Middle frontal gyrus (tissue), 1 donor: ENCODE data around the gene LRRC47.
"Not testable (repeated sequence)": the region's sequence is repeated elsewhere in the genome, so short reads cannot be mapped to it uniquely, and the experiment has no call there.

Source experiments
- DNase-seq: peaks from one replicate; pipeline ENCODE4 v3.0.0-alpha.2; 2015; ENCODE audit warnings: low spot score; ENCODE audit errors: extremely low spot score

LRRC47 gene

DNA sequence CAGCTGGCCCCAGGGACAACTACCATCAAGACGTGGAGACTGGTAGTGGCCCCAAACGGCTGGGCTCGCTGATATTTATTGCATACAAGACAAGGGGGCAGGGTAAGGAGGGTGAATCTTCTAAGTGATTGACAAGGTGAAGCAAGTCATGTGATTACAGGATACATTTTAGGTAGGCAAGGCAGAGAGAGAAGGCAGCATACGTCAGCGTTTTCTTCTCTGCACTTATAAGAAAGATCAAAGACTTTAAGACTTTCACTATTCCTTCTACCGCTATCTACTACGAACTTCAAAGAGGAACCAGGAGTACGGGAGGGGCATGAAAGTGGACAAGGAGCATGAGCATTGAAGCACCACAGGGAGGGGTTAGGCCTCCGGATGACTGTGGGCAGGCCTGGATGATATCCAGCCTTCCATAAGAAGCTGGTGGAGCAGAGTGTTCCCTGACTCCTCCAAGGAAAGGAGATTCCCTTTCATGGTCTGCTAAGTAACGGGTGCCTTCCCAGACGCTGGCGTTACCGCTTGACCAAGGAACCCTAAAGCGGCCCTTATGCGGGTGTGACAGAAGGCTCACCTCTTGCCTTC is 47.9 kb downstream of the LRRC47 start:
- DNase-seq = not testable (repeated sequence)

DNA sequence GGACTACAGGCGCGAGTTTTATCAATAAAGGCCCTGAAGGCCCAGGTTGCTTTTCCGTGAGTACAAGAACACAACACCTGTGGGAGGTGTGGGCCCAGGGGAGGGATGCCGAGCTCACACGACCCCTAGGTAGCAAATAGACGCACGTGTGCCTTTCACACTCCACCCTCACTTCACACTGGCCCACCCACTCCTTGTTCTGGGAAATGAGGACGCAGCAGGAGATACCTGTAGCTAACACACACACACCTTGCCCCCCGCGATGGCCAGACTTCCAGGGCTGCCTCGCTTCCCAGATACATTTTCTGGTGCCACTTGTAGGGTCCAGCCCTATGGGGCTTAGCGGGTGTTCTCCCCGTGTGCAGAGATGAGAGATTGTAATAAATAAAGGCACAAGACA is 48.4 kb downstream of the LRRC47 start:
- DNase-seq = no peak

DNA sequence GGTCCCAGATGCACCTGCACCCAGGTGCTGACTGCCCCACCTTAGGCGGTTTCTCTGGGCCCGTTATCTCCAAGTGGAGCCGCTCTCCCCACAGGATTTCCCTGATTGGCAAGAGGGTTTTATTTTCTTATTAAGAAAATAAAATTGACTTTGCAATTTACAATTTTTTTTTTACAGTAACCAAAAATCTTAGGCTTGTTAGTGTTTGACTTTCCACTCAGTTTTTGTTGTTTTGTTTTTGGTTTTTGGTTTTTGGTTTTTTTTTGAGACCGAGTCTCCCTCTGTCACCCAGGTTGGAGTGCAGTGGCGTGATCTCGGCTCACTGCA is 48.8 kb downstream of the LRRC47 start:
- no peak for DNase-seq

DNA sequence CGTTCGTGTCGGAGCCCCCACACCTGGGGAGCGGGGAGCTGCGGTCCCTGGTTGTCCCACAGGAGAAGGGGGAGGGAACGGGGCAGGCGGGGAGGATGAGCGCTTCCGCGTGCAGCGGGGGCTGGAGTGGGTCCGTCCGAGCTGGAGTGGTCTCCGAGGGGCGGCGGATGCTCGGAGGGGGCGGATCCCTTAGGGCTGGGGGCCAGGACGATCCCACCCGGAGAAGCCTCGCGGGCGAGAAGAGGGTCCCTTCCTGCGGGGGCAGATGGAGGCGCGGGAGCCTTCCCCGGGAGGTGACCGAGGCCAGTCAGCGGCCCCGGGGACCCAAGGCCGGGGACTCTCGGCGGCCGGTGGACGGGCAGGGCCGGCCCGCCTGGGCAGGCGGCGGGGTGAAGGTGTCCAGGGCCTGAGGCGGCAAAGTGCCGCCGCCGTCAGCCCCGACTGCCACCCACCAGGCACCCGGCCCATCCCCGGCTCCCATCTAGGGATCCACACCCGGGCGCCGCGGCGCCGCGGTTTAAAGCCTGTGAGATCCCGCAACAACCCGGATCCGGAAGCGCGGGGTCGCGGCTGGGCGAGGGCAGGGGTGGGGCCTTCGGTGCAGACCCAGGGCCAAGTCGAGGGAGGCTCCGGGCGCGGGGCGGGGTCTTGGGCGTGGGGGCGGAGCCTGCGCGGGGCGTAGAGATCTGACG is 49.3 kb downstream of the LRRC47 start:
- DNase-seq = peak; percentile 66

DNA sequence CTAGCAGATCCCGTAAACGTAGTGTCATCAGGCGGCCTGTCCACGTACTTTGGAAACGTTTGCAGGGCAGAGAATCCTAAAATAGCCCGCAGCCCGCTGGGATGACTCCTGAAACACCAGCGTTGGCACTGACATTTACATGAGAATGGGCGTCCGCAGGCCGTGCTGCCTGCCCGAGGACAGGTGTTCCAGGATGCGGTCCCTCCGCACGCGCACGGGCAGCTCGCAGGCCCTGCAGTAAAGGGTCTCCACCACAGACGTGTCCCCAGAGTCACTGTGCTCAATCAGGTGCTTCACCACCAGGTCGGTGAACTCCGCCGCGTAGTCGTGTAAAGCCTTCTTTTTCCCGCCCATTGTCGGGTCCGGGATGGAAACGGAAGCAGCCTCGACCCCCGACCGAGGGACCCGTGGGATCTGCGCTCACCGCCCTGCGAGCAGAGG is 49.9 kb downstream of the LRRC47 start:
- DNase-seq = no peak

DNA sequence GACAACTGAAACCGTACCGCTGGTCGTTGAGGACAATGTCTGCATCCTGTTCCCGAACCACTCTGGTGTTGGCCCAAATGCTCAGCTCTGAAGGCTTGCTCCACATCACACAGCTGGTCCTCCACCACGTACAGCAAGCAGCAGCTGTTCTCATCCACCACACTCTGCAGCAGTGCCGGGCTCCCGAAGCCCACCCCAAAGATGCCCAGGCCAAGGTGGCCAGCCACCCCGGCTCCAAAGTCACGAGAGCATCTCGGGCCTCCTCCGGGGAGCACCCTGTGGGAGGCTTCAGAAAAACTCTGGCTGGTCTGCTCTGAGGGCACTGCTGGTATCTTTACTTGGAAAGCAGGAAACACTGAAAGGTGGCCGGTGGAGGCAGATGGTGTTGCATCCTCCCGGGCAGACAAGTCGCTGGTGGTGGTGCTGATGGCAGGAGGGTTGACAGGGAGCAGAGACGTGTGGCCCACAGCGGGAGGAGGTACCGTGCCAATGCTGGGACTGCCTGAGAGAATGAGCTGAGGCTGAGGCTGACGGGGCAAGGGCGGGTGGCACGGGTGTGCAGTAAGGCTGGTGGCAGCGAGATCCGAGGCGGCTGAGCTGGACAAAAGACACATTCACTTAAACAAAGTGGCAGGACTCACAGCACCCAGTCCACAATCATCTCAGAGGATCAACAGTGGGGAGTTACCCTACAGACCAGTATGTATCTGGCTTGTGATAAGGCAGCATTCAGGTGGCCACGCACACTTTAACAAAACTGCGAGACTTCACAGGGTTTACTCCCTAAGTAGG is 50.5 kb downstream of the LRRC47 start:
- no peak for DNase-seq

DNA sequence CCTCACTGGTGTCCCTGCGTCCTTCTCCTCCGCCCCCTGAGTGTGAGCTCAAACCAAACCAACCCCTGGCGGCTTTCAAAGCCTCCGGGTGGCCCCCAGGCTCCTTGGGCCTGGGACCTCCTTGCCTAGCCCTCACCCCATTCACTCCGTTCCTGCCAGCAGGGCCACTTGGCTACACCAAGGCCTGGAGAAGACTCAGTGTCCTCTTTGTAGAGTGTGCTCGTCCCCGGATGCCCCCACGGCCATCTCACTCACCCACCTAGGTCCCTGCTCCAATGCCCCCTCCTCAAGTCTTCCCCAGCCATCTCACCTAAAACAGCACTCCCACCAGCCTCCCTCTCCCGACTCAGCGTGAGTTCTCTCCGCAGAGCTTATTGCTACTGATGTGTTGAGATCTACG is 51.2 kb downstream of the LRRC47 start:
- no peak for DNase-seq

DNA sequence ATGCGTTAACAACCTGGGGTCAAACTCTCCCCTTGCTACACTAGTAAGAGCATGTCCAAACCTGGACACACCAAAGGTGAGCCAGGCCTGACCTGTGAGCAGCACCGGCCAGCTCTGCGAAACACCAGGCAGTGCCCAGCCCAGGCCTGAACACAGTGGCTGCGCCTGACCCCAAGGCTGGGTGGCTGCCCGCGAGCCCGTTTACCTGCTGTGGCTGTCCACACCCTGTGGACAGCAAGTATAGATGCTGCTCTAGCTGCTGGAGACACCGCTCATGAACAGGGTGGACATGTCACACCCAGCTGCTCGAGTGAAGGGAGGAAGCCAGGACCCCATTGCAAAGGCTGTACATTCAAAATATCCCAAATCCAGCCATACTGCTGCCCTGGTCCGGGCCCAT is 51.7 kb downstream of the LRRC47 start:
- no peak for DNase-seq

DNA sequence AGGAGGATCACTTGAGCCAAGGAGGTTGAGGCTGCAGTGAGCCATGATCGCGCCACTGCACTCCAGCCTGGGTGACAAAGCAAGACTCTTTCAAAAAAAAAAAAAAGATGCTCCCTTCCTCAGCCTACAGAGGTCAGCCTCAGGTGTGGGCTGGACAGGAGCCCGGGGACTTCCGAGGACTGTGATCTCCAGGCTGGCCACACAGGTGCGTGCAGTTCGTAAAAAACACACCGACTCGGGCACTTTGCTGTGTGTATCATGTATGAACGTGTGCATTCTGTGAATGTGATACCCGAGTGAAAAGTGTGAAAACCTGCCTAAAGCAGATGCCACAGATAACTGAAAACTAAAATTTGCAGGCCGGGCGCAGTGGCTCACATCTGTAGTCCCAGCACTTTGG is 52.5 kb downstream of the LRRC47 start:
- no peak for DNase-seq

DNA sequence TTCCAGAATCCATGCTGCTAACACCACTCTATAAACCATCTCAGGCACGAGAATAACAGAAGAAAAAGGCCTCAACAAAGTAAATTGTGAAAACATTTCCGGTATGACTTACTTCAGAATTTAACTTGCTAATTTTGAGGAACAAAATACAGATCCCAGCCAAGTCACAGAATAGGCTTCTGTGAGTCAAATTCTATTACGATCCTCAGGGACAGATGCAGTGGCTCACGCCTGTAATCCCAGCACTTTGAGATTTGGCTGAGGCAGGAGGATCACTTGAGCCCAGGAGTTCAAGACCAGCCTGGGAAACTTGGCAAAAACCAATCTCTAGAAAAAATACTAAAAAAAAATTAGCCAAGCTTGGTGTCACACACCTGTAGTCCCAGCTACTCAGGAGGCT is 52.9 kb downstream of the LRRC47 start:
- DNase-seq = no peak

DNA sequence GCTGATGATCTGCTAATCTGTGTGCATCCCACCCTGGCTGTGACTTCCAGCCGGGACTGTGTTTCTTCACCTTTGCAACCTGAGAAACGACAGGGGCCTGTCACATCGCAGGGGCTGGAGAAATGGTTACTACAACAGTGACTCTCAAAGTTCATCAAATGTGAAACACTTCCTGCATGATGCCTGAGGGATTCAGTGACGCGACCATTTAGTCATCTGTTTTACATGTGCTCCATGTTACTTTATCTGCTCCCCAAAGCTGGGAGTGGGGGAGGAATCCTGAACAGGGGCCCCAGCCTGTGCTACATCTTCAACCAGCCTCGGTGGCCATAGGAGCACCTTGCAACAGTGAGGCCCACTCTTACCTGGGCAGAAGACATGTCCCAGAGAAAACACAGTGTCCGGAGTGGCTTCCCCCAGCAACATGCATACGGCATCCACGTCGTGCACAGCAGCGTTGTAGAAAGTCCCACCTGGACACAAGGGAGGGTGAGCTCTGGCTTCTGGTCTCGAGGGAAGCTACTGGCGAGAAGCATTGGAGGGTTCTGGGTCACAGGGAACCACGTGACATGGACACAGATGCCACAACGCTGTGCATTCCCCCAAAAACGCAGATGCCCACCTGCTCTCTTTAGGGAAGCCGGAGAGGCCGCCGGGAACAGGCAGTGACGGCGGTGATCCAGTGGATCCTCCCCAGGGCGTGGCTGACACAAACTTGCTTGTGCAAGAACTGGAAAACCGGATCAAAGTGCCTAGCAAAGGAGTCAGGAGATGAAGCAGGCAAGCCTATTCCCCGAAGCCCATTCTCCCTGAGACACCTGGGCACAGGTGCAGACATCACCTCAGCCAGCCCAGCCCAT is 53.6 kb downstream of the LRRC47 start:
- no peak for DNase-seq

DNA sequence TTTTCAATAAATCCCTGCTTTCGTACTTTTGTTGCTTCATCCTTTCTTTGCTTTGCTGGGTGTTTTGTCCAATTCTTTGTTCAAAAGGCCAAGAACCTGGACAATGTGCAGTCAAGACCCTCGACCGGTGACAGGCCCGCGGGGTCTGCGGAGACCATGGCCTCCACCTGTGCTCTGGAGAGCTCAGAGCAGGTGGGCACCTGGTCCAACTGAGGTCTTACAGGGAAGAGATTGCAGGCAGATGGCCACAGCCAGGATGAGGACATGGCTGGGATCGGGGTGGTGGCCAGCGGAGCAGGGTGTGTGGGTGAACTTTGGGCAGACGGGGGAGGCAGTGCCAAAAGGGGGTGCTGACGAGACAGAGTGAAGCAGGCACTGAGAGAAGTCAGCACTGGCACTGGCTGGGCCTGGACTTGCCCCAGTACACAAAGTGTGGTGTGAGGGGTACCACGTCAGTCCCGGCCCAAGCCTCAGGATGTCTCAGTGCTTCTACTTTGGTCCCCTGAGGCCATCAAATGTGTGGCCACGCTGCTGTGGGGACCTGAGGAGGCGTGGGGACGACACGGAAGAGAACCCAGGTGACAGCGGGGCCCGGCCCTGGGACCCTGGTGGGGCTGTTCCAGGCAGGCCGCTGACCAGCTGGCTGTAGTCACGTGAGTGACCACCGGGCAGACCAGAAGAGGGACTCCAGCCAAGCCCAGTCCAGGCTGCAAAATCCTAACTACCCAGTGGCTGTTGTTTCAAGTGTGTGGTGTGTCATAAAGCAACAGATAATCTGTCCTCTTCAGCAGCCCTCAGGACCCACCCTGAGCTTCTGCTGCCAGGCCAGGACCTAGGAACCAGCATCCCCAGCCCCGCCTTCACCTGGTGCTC is 54.5 kb downstream of the LRRC47 start:
- no peak for DNase-seq

DNA sequence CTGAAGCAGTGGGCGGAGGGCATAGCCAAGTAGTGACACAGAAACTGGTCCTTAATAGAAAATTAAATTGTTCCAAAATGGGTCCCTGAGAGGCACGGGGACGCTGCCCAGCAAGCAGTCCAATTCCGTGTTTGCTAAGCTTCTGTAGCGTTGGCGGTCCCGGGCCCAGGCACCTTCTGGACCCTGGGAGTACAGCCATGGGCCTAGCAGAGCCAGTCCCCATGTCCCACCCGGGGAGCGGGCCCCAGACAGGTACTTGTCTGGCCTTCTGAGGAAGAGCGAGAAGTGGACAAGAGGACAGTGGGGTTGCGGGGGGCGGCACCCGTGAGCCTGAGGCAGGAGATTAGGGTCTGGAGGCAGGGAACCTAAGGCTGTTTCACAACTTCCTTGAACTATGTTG is 55.5 kb downstream of the LRRC47 start:
- DNase-seq = no peak

DNA sequence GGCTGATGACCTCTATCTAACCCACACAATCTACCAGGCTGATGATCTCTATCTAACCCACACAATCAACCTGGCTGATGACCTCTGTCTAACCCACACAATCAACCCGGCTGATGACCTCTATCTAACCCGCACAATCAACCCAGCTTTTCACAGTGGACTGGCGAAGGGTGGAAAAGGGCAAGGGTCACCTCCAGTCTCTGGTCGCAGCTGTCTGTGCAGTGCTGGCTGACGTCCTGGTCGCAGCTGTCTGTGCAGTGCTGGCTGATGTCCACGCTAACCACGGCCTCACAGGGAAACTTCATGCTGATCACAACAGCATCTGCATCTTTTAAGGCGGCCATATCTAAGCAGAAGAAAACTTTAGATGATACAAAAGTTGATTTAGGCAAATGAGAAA is 56.3 kb downstream of the LRRC47 start:
- no peak for DNase-seq

DNA sequence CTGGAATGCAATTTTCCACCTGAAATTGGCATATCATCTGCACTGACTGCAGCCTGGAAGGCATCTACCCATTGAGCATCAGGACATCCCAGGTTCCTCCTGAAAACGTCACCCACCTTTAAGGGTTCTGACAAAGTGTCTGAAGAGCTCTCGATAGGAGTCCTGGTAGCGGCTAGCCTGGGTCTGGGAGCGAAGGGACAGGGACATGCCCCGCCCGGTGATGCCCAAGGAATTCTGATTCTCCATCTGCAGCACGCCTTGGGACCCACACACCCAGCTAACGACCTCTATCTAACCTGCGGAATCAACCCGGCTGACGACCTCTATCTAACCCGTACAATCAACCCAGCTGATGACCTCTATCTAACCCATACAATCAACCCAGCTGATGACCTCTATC is 57.4 kb downstream of the LRRC47 start:
- DNase-seq = no peak

DNA sequence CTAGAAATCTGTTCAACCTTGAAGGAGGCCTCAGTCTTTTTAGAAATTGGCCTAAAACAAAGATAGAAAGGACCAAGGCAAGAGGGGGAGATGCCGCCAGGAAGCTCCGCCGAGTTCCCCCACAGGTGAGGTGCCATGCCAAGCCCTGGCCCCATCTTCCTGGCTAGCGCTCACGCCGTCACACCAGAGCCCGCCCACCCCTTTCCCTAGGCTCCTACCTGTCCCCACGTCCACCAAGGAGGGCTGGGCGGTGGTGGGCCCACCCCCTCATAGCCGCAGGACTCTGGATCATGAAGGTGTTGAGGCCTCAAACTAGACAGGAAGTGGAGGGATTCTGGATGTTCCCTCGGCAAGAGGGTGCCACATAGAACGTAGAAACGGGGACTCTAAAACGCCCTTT is 59.6 kb downstream of the LRRC47 start:
- no peak for DNase-seq

DNA sequence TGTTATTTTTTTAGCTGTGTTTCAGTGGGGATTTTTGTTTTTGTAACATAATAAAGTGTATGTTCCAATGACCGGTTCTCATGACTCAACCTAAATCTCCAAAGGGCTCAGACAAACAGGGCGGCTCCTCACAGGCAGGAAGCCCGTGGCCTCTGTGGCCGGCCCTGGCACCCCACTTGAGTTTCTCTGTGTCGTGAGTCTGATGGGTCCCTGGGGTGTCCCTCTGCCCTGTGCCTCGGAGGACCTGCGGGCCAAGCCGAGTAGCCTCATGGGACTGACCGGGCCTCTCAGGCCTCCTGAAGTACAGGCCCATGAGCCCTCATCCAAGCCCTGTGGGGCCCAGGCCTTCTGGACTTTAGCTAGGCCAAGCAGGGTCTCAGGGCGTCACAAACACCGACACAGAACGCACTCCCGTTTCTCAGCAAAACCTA is 60.2 kb downstream of the LRRC47 start:
- DNase-seq = no peak

DNA sequence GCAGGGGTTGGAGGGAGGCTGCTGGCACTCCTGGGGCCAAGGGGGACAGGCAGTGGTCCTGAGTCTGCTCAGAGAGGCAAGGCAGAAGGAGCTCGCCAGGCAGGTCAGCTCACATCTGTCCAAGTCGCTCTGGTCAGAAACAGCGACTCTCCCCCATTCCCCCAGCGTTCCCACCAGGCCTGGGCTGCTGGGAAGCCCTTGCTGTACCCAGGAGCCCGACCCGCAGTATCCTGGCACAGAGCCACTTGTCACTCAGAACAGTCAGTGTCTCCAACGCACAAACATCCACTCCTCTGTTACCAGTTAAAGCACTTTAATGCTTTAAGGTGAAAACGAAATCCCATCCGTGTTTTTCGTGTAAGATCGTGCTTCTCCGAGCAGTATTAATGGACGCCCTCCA is 60.6 kb downstream of the LRRC47 start:
- no peak for DNase-seq

DNA sequence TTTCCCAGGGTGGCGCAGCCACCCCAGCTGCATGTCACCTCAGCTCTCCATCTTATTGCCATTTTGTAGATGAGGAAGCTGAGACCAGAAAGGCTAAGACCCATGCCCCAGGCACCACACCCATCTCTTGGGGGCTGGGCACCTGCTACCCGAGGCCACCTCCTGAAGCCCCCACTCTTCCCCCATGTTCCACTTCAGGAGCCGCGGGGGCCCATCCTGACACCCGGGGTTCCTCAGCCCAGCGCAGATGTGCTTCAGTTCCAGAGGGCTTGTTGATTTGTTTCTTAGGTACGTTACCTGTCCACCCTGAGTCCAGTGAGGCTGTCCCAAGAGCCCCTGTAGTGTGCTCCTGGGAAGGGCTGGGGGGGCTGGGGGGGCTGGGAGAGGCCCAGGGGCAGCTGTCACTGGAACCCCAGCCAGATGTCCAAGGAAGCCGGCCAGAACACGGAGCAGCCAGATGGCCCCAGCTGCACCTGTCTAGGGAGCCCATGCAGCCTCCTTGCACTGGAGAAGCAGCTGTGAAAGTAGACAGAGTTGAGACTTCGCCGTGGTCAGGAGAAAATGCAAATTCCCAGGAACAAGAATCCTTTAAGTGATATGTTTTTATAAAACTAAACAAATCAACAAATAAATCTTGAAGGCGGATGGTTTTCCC is 61.1 kb downstream of the LRRC47 start:
- DNase-seq = no peak

DNA sequence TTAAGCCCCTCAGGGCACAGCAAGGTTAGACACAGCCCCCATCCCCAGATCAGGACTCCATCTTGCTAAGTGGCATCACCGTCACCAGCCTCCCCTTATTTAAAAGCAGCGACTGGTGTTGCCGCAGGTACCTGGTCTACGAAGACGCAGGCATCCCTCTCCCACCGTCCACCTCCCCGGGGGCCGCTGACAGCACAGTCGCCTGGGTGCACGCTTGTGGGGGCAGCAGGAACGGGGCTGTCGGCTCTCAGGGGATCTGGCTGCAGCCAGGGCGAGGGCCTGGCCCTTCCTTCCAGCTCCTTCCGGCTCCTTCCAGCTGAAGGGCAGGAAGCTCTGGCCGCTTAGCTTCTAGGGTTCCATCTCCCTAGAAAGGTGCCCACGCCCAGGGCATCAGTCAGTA is 61.7 kb downstream of the LRRC47 start:
- no peak for DNase-seq
